Thyroid gland (tissue), 4 donors: ENCODE results near the gene SEC11A.

Experiments
- POLR2A ChIP-seq, 2 donors: fragments of 450-650 bp; IDR thresholded peaks; one replicate each; pipeline ENCODE4 v1.6.1; 2017; ENCODE audit warnings: antibody characterized with exemption in 2 of 2, mild to moderate bottlenecking in 2 of 2, moderate library complexity in 1 of 2
- TF ChIP-seq, protein P1 (sequence below), 6 experiments: fragments of 200-600 bp in 3 of 6; fragments of 450-650 bp in 3 of 6; sonication (generic) in 3 of 6; IDR thresholded peaks; one replicate each; pipeline ENCODE4 v1.5.1; 2016 to 2019; ENCODE audit warnings: antibody characterized with exemption in 6 of 6, mild to moderate bottlenecking in 2 of 6, inconsistent platforms in 1 of 6, moderate library complexity in 1 of 6

DNA sequence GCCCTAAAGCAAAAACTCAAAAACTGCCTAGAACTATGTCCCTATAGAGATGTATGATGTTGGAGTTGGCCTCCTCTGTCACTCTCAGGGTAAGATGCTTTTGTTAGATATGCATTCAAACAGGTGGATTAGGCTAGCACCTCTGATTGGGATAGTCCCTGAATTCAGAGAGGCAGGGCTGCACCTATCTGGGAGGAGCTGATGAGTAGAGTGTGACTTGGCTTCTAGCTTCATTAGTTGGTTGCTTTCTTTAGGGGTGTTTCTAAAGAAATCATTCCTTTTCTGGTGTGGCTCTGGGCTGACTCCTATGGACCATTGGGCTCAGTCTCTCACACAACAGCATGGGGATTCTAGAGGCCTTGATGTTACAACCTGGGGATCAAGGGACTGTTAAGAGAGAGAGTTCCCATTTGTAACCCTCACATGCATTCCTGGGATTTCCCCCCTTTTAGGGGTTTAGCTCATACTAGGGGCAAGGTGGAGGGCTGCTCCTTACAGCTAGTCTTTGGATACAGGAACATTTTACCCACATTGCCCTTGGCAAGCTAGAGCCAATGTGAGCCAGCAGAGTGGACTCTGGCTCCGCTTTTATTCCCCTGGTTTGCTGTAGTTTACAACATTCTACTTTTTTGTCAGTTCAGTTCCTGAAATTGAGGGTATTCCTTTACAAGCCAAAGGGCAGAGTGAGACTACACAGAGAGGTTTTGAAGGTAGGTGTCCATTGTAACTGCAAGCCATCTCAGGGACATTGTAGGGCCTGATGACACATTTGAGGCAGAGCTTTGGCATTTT is 40.0 kb upstream of the SEC11A start:
- TF ChIP-seq, protein P1, sequence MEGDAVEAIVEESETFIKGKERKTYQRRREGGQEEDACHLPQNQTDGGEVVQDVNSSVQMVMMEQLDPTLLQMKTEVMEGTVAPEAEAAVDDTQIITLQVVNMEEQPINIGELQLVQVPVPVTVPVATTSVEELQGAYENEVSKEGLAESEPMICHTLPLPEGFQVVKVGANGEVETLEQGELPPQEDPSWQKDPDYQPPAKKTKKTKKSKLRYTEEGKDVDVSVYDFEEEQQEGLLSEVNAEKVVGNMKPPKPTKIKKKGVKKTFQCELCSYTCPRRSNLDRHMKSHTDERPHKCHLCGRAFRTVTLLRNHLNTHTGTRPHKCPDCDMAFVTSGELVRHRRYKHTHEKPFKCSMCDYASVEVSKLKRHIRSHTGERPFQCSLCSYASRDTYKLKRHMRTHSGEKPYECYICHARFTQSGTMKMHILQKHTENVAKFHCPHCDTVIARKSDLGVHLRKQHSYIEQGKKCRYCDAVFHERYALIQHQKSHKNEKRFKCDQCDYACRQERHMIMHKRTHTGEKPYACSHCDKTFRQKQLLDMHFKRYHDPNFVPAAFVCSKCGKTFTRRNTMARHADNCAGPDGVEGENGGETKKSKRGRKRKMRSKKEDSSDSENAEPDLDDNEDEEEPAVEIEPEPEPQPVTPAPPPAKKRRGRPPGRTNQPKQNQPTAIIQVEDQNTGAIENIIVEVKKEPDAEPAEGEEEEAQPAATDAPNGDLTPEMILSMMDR (IDR thresholded peaks at IDR 0.05), result no peak
- no peak for TF ChIP-seq POLR2A (IDR thresholded peaks at IDR 0.05)
